ENCODE results near the gene MMP8.

- TF ChIP-seq EZH2 (IDR thresholded peaks at IDR 0.05; ENCODE audit: insufficient read depth, poor library complexity, severe bottlenecking) (no peak), EZH2phosphoT487 (IDR thresholded peaks at IDR 0.05; ENCODE audit: insufficient read depth, low read depth) (no peak)
Observed at GRCh38 chr11:102662607-102663006, 62.1 kb downstream of the MMP8 start.
